Measurements from ENCODE around the gene PTPRA. TPM values are rescaled to one million over a fixed set of nuclear protein-coding genes. Genes with fewer than 3 reads are reported as not detected.
A peak's percentile ranks its signal among the peaks of the same experiment; 100 is the strongest.

PTPRA gene
- total and polyA plus RNA-seq, 2 donors (not counting 3 experiments of a cell fraction or from before 2014, with no cell fraction given) = 43.2 to 53.4 TPM

DNA sequence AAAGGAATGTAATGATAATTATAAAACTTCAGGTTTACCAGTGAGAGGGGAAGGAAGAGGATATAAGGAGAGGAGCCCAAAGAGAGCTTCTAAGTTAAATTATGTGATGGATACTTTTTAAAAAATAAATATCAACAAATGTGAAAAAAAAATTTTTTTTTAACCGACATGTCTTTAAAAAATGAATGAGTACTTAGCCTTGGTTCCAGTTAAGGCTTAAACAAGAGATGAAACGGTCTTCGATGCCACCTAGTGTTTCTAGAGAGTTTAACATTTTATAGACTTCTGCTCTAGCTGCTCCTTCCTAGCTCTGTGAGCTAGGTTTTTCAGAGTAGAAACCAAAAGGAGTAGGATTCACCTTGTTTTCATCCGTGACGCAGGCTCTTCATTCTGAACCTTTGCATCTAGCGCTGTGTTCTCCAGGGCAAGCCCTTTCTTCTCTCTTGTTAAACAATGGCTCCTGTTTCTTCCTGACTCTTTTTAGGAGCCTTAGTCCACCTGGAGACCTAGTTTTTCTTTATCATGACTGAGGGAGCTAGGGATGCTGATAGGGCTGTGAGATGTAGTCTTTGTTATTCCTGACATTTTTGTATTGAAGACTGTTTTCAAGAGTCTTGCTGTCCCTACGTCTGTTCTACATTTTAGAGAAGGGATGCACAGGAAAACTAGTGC lies 127.7 kb downstream of the PTPRA start:
- H3K4me2 ChIP-seq (ENCODE audit: insufficient read depth, low read length) = no peak overlapping the region
- peak; percentile 78 for FAIRE-seq

DNA sequence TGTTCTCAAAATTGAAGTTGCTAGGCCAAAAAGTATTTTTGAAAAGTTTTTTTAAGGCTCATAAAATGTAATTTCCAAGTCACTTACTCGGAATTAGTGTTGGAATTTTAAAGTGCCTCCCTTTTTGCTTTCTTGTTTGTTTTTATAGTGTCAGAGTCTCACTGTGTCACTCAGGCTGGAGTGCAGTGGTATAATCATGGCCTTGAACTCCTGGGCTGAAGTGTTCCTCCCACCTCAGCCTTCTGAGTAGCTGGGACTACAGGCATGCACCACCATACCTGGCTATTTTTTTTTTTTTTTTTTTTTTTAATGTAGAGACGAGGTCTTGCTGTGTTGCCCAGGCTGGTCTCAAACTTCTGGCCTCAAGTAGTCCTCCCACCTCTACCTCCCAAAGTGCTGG lies 130.1 kb downstream of the PTPRA start:
- intact Hi-C loops (cut with micrococcal nuclease) = loop anchor here (5.0 kb wide), 1 partner anchor 131 kb away; the partner anchor contains the start of gene PTPRA
- POLR2A ChIA-PET = no interaction called here
- FAIRE-seq = no peak

More for the DNA sequence above, 127.7 kb downstream of the PTPRA start:
- DNase-seq (ENCODE audit: low read depth, low spot score) = peak; percentile 80
- no peak overlapping the region for H3K4me3 ChIP-seq (replicated peaks in 1 of 3; ENCODE audit: insufficient read depth in 1 of 3, low read depth in 1 of 3, low read length in 3 of 3)
- H2AFZ ChIP-seq (ENCODE audit: low read depth, low read length) = no peak overlapping the region
- TF ChIP-seq, protein P1, sequence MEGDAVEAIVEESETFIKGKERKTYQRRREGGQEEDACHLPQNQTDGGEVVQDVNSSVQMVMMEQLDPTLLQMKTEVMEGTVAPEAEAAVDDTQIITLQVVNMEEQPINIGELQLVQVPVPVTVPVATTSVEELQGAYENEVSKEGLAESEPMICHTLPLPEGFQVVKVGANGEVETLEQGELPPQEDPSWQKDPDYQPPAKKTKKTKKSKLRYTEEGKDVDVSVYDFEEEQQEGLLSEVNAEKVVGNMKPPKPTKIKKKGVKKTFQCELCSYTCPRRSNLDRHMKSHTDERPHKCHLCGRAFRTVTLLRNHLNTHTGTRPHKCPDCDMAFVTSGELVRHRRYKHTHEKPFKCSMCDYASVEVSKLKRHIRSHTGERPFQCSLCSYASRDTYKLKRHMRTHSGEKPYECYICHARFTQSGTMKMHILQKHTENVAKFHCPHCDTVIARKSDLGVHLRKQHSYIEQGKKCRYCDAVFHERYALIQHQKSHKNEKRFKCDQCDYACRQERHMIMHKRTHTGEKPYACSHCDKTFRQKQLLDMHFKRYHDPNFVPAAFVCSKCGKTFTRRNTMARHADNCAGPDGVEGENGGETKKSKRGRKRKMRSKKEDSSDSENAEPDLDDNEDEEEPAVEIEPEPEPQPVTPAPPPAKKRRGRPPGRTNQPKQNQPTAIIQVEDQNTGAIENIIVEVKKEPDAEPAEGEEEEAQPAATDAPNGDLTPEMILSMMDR (IDR thresholded peaks at IDR 0.05; ENCODE audit: extremely low read depth in 1 of 2, insufficient read depth in 1 of 2, low read depth in 1 of 2, low read length in 2 of 2) = peak; percentile 15 to 43
- no peak for TF ChIP-seq POLR2A (IDR thresholded peaks at IDR 0.05; ENCODE audit: low read depth, low read length)
- no peaks in the 10 kb centered on the region for H3K79me2 ChIP-seq (ENCODE audit: control insufficient read depth, insufficient read depth, low read length)
- no peak overlapping the region for H3K27ac ChIP-seq (ENCODE audit: insufficient read depth, low read depth, low read length)
- dilution Hi-C loops (cut with MboI; ENCODE audit: extremely low pct_ligation_motif_present, low sequenced_read_pairs) = no loop called here
- no peaks in the 10 kb centered on the region for H3K4me1 ChIP-seq (ENCODE audit: control insufficient read depth, extremely low read depth, insufficient read depth, low read length)
- intact Hi-C loops (cut with micrococcal nuclease) = loop anchor here (1.0 to 5.0 kb wide), 4 partner anchors 129 to 312 kb away; partner anchors contain the start of gene PTPRA
- ChIA-PET POLR2A (no interaction called here), CTCF (interaction anchor here (1.0 to 1.4 kb wide), 10 partner anchors 11 to 248 kb away, joined by 3 to 22 read pairs (median 4); no protein-coding TSS in a partner anchor)
- no TSS peak for BruUV-seq (replicated peaks)
- no peaks in the 10 kb centered on the region for H3K27me3 ChIP-seq (ENCODE audit: control insufficient read depth in 2 of 2, insufficient read depth in 2 of 2, low read length in 2 of 2)
- no peaks in the 10 kb centered on the region for H4K20me1 ChIP-seq (replicated peaks; ENCODE audit: control insufficient read depth, extremely low read depth, insufficient read depth, low read length)
- H3K36me3 ChIP-seq (ENCODE audit: control insufficient read depth in 2 of 2, extremely low read depth in 1 of 2, insufficient read depth in 2 of 2, low read length in 2 of 2) = no peaks in the 10 kb centered on the region
- H3K9me1 ChIP-seq (replicated peaks; ENCODE audit: control insufficient read depth, extremely low read depth, insufficient read depth, low read length) = no peaks in the 10 kb centered on the region
- H3K9me3 ChIP-seq (replicated peaks; ENCODE audit: control insufficient read depth, insufficient read depth, low read length) = no peaks in the 10 kb centered on the region
- H3K9ac ChIP-seq (replicated peaks; ENCODE audit: extremely low read depth, insufficient read depth, low read length) = no peak overlapping the region

More for the DNA sequence above, 130.1 kb downstream of the PTPRA start:
- DNase-seq (ENCODE audit: low read depth, low spot score) = no peak
- Histone ChIP-seq H3K4me2 (ENCODE audit: insufficient read depth, low read length) (no peak overlapping the region), H3K9ac (replicated peaks; ENCODE audit: extremely low read depth, insufficient read depth, low read length) (no peak overlapping the region), H4K20me1 (replicated peaks; ENCODE audit: control insufficient read depth, extremely low read depth, insufficient read depth, low read length) (no peaks in the 10 kb centered on the region), H3K27me3 (ENCODE audit: control insufficient read depth in 2 of 2, insufficient read depth in 2 of 2, low read length in 2 of 2) (no peaks in the 10 kb centered on the region), H3K4me3 (replicated peaks in 1 of 3; ENCODE audit: insufficient read depth in 1 of 3, low read depth in 1 of 3, low read length in 3 of 3) (no peak overlapping the region), H3K79me2 (ENCODE audit: control insufficient read depth, insufficient read depth, low read length) (no peaks in the 10 kb centered on the region), H3K9me3 (replicated peaks; ENCODE audit: control insufficient read depth, insufficient read depth, low read length) (no peaks in the 10 kb centered on the region), H2AFZ (ENCODE audit: low read depth, low read length) (no peak overlapping the region), H3K4me1 (ENCODE audit: control insufficient read depth, extremely low read depth, insufficient read depth, low read length) (no peaks in the 10 kb centered on the region), H3K36me3 (ENCODE audit: control insufficient read depth in 2 of 2, extremely low read depth in 1 of 2, insufficient read depth in 2 of 2, low read length in 2 of 2) (peaks cover 2 to 5% of the 10 kb centered on the region in 2 experiments), H3K9me1 (replicated peaks; ENCODE audit: control insufficient read depth, extremely low read depth, insufficient read depth, low read length) (no peaks in the 10 kb centered on the region), H3K27ac (ENCODE audit: insufficient read depth, low read depth, low read length) (no peak overlapping the region)
- TF ChIP-seq JUN (IDR thresholded peaks at IDR 0.05; ENCODE audit: borderline replicate concordance, insufficient read depth, insufficient read length, low read depth) (no peak), EZH2 (IDR thresholded peaks at IDR 0.05; ENCODE audit: borderline replicate concordance, low read depth, low read length, severe bottlenecking) (no peak), POLR2A (IDR thresholded peaks at IDR 0.05; ENCODE audit: low read depth, low read length) (no peak), POLR2AphosphoS5 (IDR thresholded peaks at IDR 0.05; ENCODE audit: insufficient read depth, low read depth, low read length) (no peak), MYC (IDR thresholded peaks at IDR 0.05; ENCODE audit: low read depth, low read length) (no peak), FOS (IDR thresholded peaks at IDR 0.05; ENCODE audit: borderline replicate concordance, insufficient read depth, low read length) (no peak), GATA2 (IDR thresholded peaks at IDR 0.05; ENCODE audit: insufficient read depth, insufficient read length, low read depth, low read length) (no peak)
- TF ChIP-seq, protein P2, sequence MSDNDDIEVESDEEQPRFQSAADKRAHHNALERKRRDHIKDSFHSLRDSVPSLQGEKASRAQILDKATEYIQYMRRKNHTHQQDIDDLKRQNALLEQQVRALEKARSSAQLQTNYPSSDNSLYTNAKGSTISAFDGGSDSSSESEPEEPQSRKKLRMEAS (IDR thresholded peaks at IDR 0.05; ENCODE audit: insufficient read depth, insufficient read length) = no peak
- TF ChIP-seq, protein P1 (IDR thresholded peaks at IDR 0.05; ENCODE audit: extremely low read depth in 1 of 2, insufficient read depth in 1 of 2, low read depth in 1 of 2, low read length in 2 of 2) = no peak
- dilution Hi-C loops (cut with MboI; ENCODE audit: extremely low pct_ligation_motif_present, low sequenced_read_pairs) = no loop called here
- no TSS peak for BruUV-seq (replicated peaks)
- CTCF ChIA-PET = interaction anchor here (0.6 kb wide), 1 partner anchor 89 kb away, joined by 3 read pairs; no protein-coding TSS in a partner anchor

Measured in endothelial cell of umbilical vein (primary cell).